Measurements from ENCODE around the gene HLA-DRB1. TPM values are rescaled to one million over a fixed set of nuclear protein-coding genes. Genes with fewer than 3 reads are reported as not detected.

The HLA-DRB1 gene
- total RNA-seq (2014; rRNA removed; shearing (Covaris generic)) (not detected in 2 replicates), polyA plus RNA-seq (2016; fragmentation: Nextera tagmentation; extraction: Ambion mirVana) (0.21 and 0.52 TPM in 2 replicates)

DNA sequence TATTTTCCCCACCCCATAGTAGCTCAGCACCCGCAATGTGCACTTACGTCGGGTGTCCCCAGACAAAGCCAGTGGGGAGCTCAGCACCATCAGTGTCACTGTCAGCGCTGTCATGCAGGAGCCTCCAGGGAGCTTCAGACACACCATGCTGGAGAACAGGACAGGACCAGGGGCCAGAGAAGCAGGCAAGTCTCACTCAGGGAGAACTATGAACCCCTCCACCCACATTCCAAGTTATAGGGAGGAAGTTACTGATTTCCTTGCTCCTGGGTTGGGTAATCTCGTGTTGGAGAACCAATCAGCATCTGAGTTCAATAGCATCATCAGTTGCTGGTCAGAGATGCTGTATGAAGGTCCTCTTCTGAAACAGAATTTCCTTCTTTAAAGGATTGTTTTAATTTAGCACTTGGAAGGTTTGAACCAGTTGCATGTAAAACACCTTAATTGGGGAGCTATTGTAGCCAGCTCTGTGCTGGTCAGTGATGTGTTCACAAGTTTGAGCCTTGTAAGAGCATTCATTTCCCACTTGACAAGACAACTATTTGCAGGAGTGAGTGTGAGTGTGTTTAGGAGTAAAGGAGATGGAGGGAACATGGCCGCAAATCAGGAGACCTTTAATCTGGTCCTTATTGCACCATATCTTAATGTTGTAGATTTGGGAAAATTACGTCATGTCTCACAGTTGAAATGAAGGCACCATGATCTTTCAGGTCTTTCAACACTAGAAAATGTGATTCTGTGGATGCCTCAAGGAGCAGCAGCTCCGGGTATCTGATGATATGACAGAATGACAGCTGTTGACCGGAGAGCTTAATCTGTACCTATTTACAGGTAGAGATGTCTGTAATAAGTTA lies at the start of gene HLA-DRB1:
Gene HLA-DRB1, minus strand, starts transcription at position 253 of the 854 bp plus-strand sequence. Its CDS starts 106 bp downstream, at position 147.
- H2AFZ ChIP-seq = no peak within 1 kb of the TSS
- peak; percentile 35 for DNase-seq
- no peaks in the 10 kb centered on the region for H3K36me3 ChIP-seq (ENCODE audit: low read depth)
- H3K27ac ChIP-seq = no peak within 1 kb of the TSS
- no peak within 1 kb of the TSS for H3K9ac ChIP-seq
- no peaks in the 10 kb centered on the region for H3K79me2 ChIP-seq (ENCODE audit: insufficient read depth)
- no peaks in the 10 kb centered on the region for H3K9me3 ChIP-seq (ENCODE audit: low read depth)
- no peaks in the 10 kb centered on the region for H4K20me1 ChIP-seq (ENCODE audit: insufficient read depth)
- 13 to 25% methylated on average over 8 to 9 of the region's 9 CpGs for WGBS, 2 experiments (ENCODE audit: low coverage in 1 of 2, low lambda C conversion rate in 2 of 2, missing lambda C conversion rate in 2 of 2)
- H3K4me1 ChIP-seq (ENCODE audit: insufficient read depth) = no peaks in the 10 kb centered on the region
- H3K4me3 ChIP-seq = no peak within 1 kb of the TSS
- H3K9me2 ChIP-seq (ENCODE audit: insufficient read depth) = no peaks in the 10 kb centered on the region
- in situ Hi-C loops (cut with MboI) = loop anchor here (10.0 kb wide), 1 partner anchor 65 kb away; no protein-coding TSS in a partner anchor
- H3K4me2 ChIP-seq (ENCODE audit: unreplicated experiment) = no peak within 1 kb of the TSS
- H3K27me3 ChIP-seq (replicated peaks; ENCODE audit: insufficient read depth) = no peaks in the 10 kb centered on the region
- no peaks in the 10 kb centered on the region for H3F3A ChIP-seq (ENCODE audit: insufficient read depth)
- TF ChIP-seq EZH2phosphoT487 (IDR thresholded peaks at IDR 0.05; ENCODE audit: insufficient read depth, low read depth) (no peak), EZH2 (IDR thresholded peaks at IDR 0.05; ENCODE audit: insufficient read depth, poor library complexity, severe bottlenecking) (no peak)

DNA sequence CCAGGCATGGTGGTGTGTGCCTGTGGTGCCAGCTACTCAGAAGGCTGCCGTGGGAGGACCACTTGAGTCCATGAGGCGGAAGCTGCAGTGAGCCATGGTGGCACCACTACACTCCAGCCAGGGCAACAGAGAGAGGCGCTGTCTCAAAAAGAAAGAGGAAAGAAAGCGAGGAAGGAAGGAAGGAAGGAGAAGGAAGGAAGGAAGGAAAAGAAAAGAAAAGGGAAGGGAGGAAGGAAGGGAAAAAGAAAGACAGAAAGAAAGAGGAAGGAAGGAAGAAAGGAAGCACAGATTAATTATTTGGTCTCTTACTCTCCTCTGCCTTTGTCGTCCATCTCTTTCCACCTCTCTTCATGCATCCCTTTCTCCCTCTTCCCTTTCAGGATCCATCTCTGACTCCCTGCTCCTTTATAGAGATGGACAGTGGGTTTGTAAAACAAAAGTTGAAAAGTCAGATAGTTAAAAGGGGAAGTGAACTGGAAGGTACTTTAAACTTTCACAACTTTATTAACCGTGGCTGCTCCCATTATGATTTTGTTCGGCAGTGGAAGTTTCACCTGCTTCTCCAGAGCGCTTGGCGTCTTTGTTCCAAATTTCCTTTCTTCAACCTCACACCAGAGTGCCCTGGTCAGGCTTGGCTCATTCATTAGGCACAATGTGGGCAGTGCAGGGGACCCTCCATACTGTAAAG lies 49.0 kb upstream of the HLA-DRB1 start:
- Histone ChIP-seq H3K36me3 (ENCODE audit: low read depth) (no peaks in the 10 kb centered on the region), H3F3A (ENCODE audit: insufficient read depth) (no peaks in the 10 kb centered on the region), H3K79me2 (ENCODE audit: insufficient read depth) (no peaks in the 10 kb centered on the region), H2AFZ (no peak overlapping the region), H3K27me3 (replicated peaks; ENCODE audit: insufficient read depth) (no peaks in the 10 kb centered on the region), H4K20me1 (ENCODE audit: insufficient read depth) (no peaks in the 10 kb centered on the region), H3K9me2 (ENCODE audit: insufficient read depth) (no peaks in the 10 kb centered on the region), H3K27ac (no peak overlapping the region), H3K4me3 (no peak overlapping the region), H3K4me1 (ENCODE audit: insufficient read depth) (no peaks in the 10 kb centered on the region), H3K9ac (no peak overlapping the region), H3K9me3 (ENCODE audit: low read depth) (no peaks in the 10 kb centered on the region), H3K4me2 (ENCODE audit: unreplicated experiment) (no peak overlapping the region)
- TF ChIP-seq EZH2phosphoT487 (IDR thresholded peaks at IDR 0.05; ENCODE audit: insufficient read depth, low read depth) (no peak), EZH2 (IDR thresholded peaks at IDR 0.05; ENCODE audit: insufficient read depth, poor library complexity, severe bottlenecking) (no peak)
- DNase-seq = no peak
- in situ Hi-C loops (cut with MboI) = no loop called here
- WGBS, 2 experiments (ENCODE audit: low coverage in 1 of 2, low lambda C conversion rate in 2 of 2, missing lambda C conversion rate in 2 of 2) = 25 to 33% methylated on average over 8 to 9 of the region's 9 CpGs

DNA sequence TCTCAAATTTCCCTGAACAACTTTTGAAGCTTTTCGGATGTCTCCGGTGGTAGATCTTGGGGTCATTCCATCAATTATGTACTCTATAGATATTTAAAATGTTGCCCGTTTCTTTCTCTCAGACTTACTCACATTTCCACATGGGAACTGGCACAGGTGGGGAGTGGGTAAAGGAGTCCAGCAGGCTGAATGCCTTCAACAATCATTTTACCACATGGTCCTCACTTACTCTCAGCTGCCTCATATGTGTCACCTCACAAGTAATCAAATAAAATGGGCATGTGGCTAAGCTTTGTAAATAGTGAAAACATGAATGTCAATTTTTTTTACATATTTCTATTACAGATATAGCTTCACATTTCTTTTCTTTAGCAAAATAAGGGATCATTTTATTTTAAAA lies 48.2 kb upstream of the HLA-DRB1 start:
- no peak for DNase-seq
- Histone ChIP-seq H2AFZ (no peak overlapping the region), H3K79me2 (ENCODE audit: insufficient read depth) (no peaks in the 10 kb centered on the region), H3K9me2 (ENCODE audit: insufficient read depth) (no peaks in the 10 kb centered on the region), H3K9me3 (ENCODE audit: low read depth) (no peaks in the 10 kb centered on the region), H3K9ac (no peak overlapping the region), H3K36me3 (ENCODE audit: low read depth) (no peaks in the 10 kb centered on the region), H3F3A (ENCODE audit: insufficient read depth) (no peaks in the 10 kb centered on the region), H3K4me3 (no peak overlapping the region), H3K4me1 (ENCODE audit: insufficient read depth) (no peaks in the 10 kb centered on the region), H3K27me3 (replicated peaks; ENCODE audit: insufficient read depth) (no peaks in the 10 kb centered on the region), H3K27ac (no peak overlapping the region), H4K20me1 (ENCODE audit: insufficient read depth) (no peaks in the 10 kb centered on the region), H3K4me2 (ENCODE audit: unreplicated experiment) (no peak overlapping the region)
- no peak for TF ChIP-seq EZH2 (IDR thresholded peaks at IDR 0.05; ENCODE audit: insufficient read depth, poor library complexity, severe bottlenecking)
- no peak for TF ChIP-seq EZH2phosphoT487 (IDR thresholded peaks at IDR 0.05; ENCODE audit: insufficient read depth, low read depth)
- in situ Hi-C loops (cut with MboI) = no loop called here
- WGBS, 2 experiments (ENCODE audit: low coverage in 1 of 2, low lambda C conversion rate in 2 of 2, missing lambda C conversion rate in 2 of 2) = 28 to 33% methylated on average over 3 of the region's 3 CpGs

GRCh38 chr6:32637219-32637880 lies 47.7 kb upstream of the HLA-DRB1 start, which contains the start of gene HLA-DQA1:
Gene HLA-DQA1 (plus strand): TSS chr6:32637406. CDS start chr6:32637459, 53 bp downstream.
- H3K9me3 ChIP-seq (ENCODE audit: low read depth) = no peaks in the 10 kb centered on the region
- WGBS, 2 experiments (ENCODE audit: low coverage in 1 of 2, low lambda C conversion rate in 2 of 2, missing lambda C conversion rate in 2 of 2) = 23 to 29% methylated on average over 7 of the region's 7 CpGs
- H3F3A ChIP-seq (ENCODE audit: insufficient read depth) = no peaks in the 10 kb centered on the region
- DNase-seq = no peak
- H3K36me3 ChIP-seq (ENCODE audit: low read depth) = no peaks in the 10 kb centered on the region
- no peak within 1 kb of the TSS for H3K27ac ChIP-seq
- no peaks in the 10 kb centered on the region for H3K27me3 ChIP-seq (replicated peaks; ENCODE audit: insufficient read depth)
- H2AFZ ChIP-seq = no peak within 1 kb of the TSS
- H3K79me2 ChIP-seq (ENCODE audit: insufficient read depth) = no peaks in the 10 kb centered on the region
- H3K9ac ChIP-seq = no peak within 1 kb of the TSS
- in situ Hi-C loops (cut with MboI) = no loop called here
- no peak within 1 kb of the TSS for H3K4me2 ChIP-seq (ENCODE audit: unreplicated experiment)
- no peaks in the 10 kb centered on the region for H4K20me1 ChIP-seq (ENCODE audit: insufficient read depth)
- H3K4me3 ChIP-seq = no peak within 1 kb of the TSS
- TF ChIP-seq EZH2phosphoT487 (IDR thresholded peaks at IDR 0.05; ENCODE audit: insufficient read depth, low read depth) = no peak
- TF ChIP-seq EZH2 (IDR thresholded peaks at IDR 0.05; ENCODE audit: insufficient read depth, poor library complexity, severe bottlenecking) = no peak
- no peaks in the 10 kb centered on the region for H3K9me2 ChIP-seq (ENCODE audit: insufficient read depth)
- H3K4me1 ChIP-seq (ENCODE audit: insufficient read depth) = no peaks in the 10 kb centered on the region
